IgD-negative memory B cell (primary cell): Measurements from ENCODE around the gene IRF8. TPM values are rescaled to one million over a fixed set of nuclear protein-coding genes. Genes with fewer than 3 reads are reported as not detected.

ENCODE experiments used
- H3K27ac Mint-ChIP-seq, 3 donors: one replicate each; pipeline ENCODE4 v1.8.0; 2020 to 2022; ENCODE audit warnings: mild to moderate bottlenecking in 3 of 3, mixed read lengths in 3 of 3, moderate library complexity in 1 of 3
- H3K27me3 Mint-ChIP-seq: one replicate; pipeline ENCODE4 v1.8.0; 2021; ENCODE audit warnings: mixed read lengths
- H3K36me3 Mint-ChIP-seq: one replicate; pipeline ENCODE4 v1.8.0; 2020; ENCODE audit warnings: mild to moderate bottlenecking, mixed read lengths
- H3K4me1 Mint-ChIP-seq, 3 donors: one replicate each; pipeline ENCODE4 v1.8.0; 2020 to 2022; ENCODE audit warnings: mixed read lengths in 3 of 3, mild to moderate bottlenecking in 1 of 3
- H3K4me3 Mint-ChIP-seq, 4 donors: one replicate each; pipeline ENCODE4 v1.8.0; 2020 to 2022; ENCODE audit warnings: mild to moderate bottlenecking in 4 of 4, mixed read lengths in 4 of 4, moderate library complexity in 3 of 4
- H3K9me3 Mint-ChIP-seq, 3 donors: one replicate each; pipeline ENCODE4 v1.8.0; 2020 to 2021; ENCODE audit warnings: mixed read lengths in 3 of 3, mild to moderate bottlenecking in 1 of 3
- polyA plus RNA-seq: library from polyadenylated mRNA; unstranded; fragments of 300-500 nt; fragmentation: Illumina TruSeq; gene quantifications from one replicate; pipeline ENCODE4 v1.2.3, GENCODE V29; 2021

Gene IRF8
- polyA plus RNA-seq, 1 donor from 2014 or later, result 718 TPM

DNA sequence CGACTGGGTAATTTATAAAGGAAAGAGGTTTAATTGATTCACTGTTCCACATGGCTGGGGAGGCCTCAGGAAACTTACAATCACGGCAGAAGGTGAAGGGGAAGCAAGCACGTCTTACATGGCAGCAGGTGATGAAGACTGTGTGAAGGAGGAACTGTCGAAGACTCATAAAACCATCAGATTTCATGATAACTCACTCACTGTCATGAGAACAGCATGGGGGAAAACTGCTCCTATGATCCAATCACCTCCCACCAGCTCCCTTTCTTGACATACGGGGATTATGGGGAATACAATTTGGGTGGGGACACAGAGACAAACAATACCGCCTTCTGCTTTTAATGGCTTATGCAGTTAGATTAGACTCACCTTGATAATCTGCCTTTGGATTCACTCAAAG lies 19.4 kb upstream of the IRF8 start:
- Mint-ChIP-seq H3K9me3 (no peaks in the 10 kb centered on the region), H3K27me3 (peaks cover 4% of the 10 kb centered on the region), H3K4me3 (peak overlapping the region in 1 of 4 donors; percentile 66), H3K36me3 (peaks cover 6% of the 10 kb centered on the region), H3K4me1 (peaks cover 11 to 15% (median 12%) of the 10 kb centered on the region in 3 donors), H3K27ac (no peak overlapping the region)

DNA sequence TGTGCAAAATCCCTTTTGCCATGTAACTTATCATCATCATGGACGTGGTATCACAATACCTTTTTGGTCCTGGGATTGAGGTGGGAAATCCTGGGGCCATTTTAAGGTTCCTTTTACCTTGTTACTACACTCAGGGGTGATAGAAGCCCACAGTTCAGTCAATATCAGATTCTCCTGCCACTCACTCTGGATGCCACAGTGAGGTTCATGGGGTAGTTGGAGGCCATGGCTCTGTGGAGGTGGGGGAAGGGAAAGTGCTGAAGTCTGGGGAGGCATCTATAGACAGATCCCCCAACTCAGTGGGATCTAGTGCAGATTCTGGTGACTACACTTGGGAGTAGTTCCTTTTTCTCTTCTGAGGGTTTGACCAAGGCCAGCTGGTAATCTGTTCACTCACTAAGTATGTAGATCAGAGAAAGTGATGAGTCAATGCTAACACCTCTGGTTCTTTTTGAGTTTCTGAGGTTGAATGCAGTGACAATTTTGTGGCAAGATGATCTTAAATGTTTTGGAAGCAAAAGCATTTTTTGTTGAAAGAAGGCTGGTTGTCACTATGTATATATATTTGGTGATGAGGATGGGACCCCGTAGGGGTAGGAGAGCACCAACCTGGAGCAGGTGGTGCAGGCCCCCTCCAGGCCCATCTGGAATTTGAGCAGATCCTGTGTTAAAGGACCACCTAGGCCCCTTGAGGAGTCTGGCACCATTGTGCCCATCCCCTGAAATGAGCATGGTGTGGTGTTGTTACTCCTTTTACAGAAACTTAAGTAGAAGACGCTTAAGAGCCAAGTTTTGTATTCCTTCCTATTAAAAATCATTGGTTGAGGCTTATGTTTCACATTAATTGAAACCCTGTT lies 18.8 kb upstream of the IRF8 start:
- peaks cover 6% of the 10 kb centered on the region for H3K36me3 Mint-ChIP-seq
- no peak overlapping the region for H3K4me3 Mint-ChIP-seq
- no peak overlapping the region for H3K27ac Mint-ChIP-seq
- H3K27me3 Mint-ChIP-seq, result peaks cover 4% of the 10 kb centered on the region
- no peaks in the 10 kb centered on the region for H3K9me3 Mint-ChIP-seq
- peaks cover 12 to 15% (median 12%) of the 10 kb centered on the region in 3 donors for H3K4me1 Mint-ChIP-seq

DNA sequence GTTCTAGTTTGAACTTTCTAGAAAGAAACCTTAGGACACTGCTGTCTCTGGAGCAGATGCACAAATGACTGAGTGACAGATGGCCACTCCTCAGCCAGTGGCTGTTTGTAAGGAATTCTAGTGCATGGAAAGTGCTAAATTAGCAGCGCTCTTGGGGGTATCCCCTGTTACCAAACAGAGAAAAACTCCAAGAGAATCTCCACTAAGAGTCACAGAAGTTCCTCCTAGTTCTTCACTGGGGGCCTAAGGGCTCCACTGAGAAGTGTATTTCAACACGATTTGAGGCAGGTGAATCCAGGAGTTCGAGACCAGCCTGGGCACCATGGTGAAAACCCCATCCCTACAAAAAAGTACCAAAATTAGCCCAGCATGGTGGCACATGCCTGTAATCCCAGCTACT lies 18.1 kb upstream of the IRF8 start:
- H3K27ac Mint-ChIP-seq, result no peak overlapping the region
- H3K36me3 Mint-ChIP-seq, result peaks cover 6% of the 10 kb centered on the region
- H3K4me1 Mint-ChIP-seq, result peaks cover 9 to 14% (median 13%) of the 10 kb centered on the region in 3 donors
- H3K4me3 Mint-ChIP-seq, result peak overlapping the region in 1 of 4 donors; percentile 72
- peaks cover 4% of the 10 kb centered on the region for H3K27me3 Mint-ChIP-seq
- no peaks in the 10 kb centered on the region for H3K9me3 Mint-ChIP-seq

DNA sequence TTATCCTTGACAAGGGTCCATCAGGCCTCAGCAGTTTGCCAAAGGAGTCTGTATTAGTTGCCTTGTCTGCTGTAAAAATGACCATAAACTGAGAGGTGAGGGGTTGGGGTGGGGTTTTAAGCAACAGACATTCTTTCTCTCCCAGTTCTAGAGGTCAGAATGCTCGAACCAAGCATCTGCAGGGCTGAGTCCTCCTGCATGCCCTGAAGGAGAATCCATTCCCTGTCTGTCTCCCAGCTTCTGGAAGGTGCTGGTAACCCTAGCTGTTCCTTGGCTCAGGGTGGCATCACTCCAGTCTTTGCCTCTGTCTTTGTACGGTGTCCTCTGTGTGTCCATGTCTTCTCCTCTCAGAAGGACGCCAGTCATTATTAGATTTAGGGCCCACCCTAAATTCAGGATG lies 17.5 kb upstream of the IRF8 start:
- peaks cover 6% of the 10 kb centered on the region for H3K36me3 Mint-ChIP-seq
- peaks cover 9 to 13% (median 11%) of the 10 kb centered on the region in 3 donors for H3K4me1 Mint-ChIP-seq
- no peaks in the 10 kb centered on the region for H3K9me3 Mint-ChIP-seq
- no peak overlapping the region for H3K4me3 Mint-ChIP-seq
- H3K27ac Mint-ChIP-seq, result no peak overlapping the region
- H3K27me3 Mint-ChIP-seq, result peaks cover 4% of the 10 kb centered on the region

DNA sequence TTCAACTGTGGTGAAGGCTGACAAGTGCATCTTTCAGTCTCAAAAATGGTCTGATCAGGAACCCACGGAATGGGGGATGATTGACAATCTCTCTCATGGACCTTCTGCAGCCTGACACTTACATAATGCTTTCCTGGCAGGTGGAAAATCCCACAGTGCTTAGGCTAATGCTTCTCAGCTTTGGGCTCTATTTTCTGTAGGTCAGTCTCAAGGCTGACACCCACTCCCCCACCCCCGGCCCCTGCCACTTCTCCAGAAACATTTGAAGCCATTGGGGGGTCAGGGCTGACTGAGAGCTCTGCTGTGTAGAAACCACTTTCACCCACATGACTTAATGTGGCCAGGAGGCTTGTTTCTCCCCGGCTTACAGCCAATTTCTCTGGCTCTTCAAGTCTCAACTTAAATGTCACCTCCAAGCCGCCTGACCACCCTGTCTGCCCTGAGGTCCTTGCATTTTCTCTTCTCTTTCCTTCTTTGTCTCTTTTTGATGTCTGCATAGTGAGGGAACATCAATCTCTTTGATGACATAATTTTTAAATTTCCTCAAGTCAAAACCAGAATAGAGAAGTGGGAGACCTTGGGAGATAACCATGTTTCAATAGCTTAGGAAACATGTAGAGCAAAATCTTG lies 16.7 kb upstream of the IRF8 start:
- Mint-ChIP-seq H3K4me1 (peaks cover 7 to 13% (median 11%) of the 10 kb centered on the region in 3 donors), H3K27ac (peak overlapping the region in 1 of 3 donors; percentile 2), H3K27me3 (peaks cover 4% of the 10 kb centered on the region), H3K9me3 (no peaks in the 10 kb centered on the region), H3K36me3 (peaks cover 4% of the 10 kb centered on the region), H3K4me3 (no peak overlapping the region)

DNA sequence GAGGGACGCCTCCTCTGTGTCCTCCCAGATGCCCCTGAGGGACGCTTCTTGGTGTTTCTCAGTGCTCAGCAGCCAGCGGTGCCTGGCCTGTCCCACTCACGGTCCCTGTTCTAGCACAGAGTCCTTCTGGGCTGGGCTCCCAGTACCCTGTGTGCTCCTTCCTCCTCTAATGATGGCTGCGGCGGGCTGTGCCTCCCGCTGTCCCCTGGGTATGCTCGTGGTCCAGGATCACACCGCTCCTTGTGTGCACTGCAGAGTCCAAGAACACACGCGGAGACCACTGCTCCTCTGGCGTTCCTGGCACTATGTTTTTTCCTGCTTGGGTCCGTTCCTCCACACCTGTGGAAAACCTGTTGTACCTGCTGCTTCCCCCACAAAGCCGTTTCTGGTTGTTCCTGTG lies 15.1 kb upstream of the IRF8 start:
- Mint-ChIP-seq H3K4me1 (peaks cover 12 to 22% (median 20%) of the 10 kb centered on the region in 3 donors), H3K4me3 (no peak overlapping the region), H3K27me3 (peaks cover 4% of the 10 kb centered on the region), H3K36me3 (peaks cover 7% of the 10 kb centered on the region), H3K27ac (peak overlapping the region in 1 of 3 donors; percentile 19), H3K9me3 (no peaks in the 10 kb centered on the region)

DNA sequence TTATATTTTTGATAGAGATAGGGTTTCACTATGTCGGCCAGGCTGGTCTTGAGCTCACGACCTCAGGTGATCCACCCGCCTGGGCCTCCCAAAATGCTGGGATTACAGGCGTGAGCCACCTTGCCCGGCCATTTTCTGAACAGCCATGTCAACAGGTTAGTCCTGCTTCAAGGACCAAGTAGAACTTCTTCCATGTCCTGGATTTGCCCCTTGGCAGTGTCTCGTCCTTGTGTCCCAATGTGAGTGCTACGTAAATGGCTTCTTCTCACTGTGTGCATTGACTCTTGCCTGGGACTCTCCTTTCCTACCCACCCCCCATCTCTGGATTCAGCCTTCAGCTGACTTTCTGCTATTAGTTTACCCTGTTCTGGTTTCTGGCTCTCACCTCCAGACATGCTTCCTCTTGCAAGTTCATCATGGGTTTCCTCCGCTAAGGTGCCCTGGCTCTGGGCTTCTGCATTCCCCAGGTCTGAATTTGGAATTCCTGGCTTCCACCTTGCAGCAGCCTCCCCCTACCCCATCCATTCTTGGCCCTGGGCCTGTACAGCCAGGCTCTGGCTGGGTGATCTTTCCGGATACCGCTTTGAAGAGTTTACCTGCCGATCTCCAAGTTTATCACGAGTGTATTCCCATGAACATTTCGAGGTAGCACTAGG lies 14.0 kb upstream of the IRF8 start:
- peak overlapping the region in 1 of 3 donors; percentile 36 for H3K27ac Mint-ChIP-seq
- no peaks in the 10 kb centered on the region for H3K9me3 Mint-ChIP-seq
- H3K4me3 Mint-ChIP-seq, result peak overlapping the region in 1 of 4 donors; percentile 71
- H3K4me1 Mint-ChIP-seq, result peaks cover 20 to 33% (median 26%) of the 10 kb centered on the region in 3 donors
- peaks cover 7% of the 10 kb centered on the region for H3K36me3 Mint-ChIP-seq
- peaks cover 4% of the 10 kb centered on the region for H3K27me3 Mint-ChIP-seq

DNA sequence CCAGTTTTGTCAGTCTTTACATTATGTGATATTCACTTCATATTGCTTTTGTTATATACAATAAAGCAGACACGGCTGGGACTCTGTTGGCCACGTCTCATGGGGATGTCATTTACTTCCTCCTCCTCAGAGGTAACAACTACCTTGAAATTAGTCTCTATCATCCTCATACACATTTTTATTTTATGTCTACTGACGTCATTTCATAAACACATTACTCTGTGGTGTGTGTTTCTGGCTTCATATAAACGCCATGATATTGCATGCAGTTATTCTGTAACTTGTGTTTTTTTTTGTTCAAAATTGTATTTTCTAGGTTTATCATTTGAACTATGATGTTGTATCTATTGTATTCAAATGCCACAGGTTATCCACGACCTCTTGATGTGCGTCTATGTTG lies 13.4 kb upstream of the IRF8 start:
- peaks cover 7% of the 10 kb centered on the region for H3K36me3 Mint-ChIP-seq
- H3K27ac Mint-ChIP-seq, result peak overlapping the region in 1 of 3 donors; percentile 36
- H3K27me3 Mint-ChIP-seq, result peaks cover 4% of the 10 kb centered on the region
- H3K9me3 Mint-ChIP-seq, result no peaks in the 10 kb centered on the region
- peak overlapping the region in 1 of 4 donors; percentile 29 for H3K4me3 Mint-ChIP-seq
- peaks cover 20 to 31% (median 26%) of the 10 kb centered on the region in 3 donors for H3K4me1 Mint-ChIP-seq

DNA sequence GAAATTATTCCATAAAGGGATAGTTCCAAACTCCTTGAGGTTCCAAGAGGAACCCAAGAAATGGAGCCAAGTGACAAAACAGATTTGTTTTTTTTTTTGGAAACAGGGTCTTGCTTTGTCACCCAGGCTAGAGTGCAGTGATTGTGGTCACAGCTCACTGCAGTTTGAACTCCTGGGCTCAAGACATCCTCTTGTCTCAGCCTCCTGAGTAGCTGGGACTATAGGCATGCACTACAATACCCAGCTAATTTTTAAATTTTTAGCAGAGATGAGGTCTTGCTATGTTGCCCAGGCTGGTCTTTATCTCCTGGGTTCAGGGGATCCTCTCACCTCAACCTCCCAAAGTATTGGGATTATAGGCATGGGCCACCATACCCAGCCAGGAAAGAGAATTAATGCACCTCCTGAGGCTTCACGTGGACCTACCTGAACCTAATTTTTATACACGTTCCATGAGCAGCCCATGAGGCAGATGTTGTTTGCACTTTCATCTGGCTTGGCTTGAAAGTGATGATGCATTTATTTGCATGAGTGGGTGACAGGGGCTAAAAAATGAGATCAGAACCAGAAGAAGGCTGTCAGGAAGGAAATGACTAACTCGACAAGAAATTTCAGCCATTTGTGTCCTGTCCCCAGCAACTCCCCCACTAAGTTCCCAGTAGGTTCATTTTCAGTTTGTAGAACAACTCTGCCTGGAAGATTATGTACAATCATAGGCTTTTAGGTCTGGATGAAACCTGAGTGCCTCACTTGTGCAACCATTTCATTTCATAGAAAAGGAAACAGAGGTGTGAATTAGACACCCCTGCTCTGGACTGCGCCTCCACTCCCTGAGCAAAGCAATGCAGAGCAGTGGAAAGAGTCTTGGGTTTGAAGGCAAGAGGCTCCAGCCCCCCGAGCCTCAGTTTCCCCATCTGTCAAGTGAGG lies 10.3 kb upstream of the IRF8 start:
- no peaks in the 10 kb centered on the region for H3K9me3 Mint-ChIP-seq
- peaks cover 14 to 28% (median 21%) of the 10 kb centered on the region in 3 donors for H3K4me1 Mint-ChIP-seq
- peaks cover under 1% of the 10 kb centered on the region for H3K27me3 Mint-ChIP-seq
- H3K27ac Mint-ChIP-seq, result peak overlapping the region; percentile 33 to 93 (median 81)
- H3K4me3 Mint-ChIP-seq, result peak overlapping the region; percentile 3 to 76 (median 23)
- H3K36me3 Mint-ChIP-seq, result peaks cover 3% of the 10 kb centered on the region

DNA sequence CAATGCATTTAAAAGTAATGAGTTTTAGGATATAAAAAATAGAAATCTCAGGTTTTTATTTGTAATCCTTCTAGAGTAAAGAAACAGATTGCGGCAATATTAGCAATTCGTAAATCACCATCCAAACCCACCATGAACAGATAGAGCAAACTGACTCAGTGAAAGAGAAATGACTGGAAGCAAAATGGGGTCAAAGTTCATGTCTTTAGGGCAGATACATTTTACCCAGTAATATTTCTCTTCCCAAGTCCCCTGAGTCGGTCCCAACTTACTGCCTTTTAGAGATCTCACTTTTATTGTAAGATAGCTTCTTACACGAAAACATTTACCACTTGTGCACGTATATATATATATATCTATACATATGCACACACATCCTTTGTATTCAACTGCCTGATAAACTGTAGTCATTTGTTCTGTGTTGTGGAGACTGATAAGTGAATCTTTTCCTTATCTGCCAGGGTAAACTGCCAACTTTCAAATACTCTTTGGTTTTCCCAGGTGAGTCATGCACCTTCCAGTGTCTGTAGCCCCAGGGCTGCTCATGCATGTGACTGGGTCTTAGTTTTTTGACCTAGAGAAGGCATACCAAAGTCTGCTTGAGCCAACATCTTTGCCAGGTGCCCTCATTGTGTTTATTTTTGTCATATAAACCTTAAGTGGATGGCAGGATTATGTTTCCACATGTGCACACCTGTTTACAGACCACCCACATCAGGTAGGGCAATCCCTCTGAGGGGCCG lies 7.8 kb upstream of the IRF8 start:
- no peak overlapping the region for H3K27ac Mint-ChIP-seq
- H3K4me1 Mint-ChIP-seq, result peaks cover 15 to 35% (median 32%) of the 10 kb centered on the region in 3 donors
- peaks cover 3% of the 10 kb centered on the region for H3K36me3 Mint-ChIP-seq
- H3K4me3 Mint-ChIP-seq, result peak overlapping the region in 1 of 4 donors; percentile 4
- no peaks in the 10 kb centered on the region for H3K9me3 Mint-ChIP-seq
- H3K27me3 Mint-ChIP-seq, result peaks cover 2% of the 10 kb centered on the region

DNA sequence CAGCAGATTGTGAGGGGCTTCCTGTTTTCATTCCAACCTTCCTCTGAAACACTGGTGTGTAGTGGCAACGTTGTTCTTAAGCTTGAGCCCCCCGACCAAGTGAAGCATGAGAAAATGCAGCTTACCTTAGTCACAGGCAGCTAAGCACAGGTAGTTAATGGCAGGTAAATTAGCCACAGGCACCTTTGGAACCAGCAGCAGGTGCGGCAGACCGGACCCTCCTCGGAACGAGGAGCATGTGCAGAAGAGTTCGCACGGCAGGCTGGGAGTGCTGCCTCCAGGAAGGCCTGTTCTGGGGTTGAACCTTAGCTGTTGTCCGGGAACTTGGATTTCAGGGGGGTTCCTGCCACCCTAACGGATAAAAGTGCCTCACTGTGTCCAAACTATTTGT lies 7.2 kb upstream of the IRF8 start:
- Mint-ChIP-seq H3K4me3 (no peak overlapping the region), H3K27ac (no peak overlapping the region), H3K36me3 (peaks cover 3% of the 10 kb centered on the region), H3K4me1 (peaks cover 15 to 35% (median 33%) of the 10 kb centered on the region in 3 donors), H3K9me3 (no peaks in the 10 kb centered on the region), H3K27me3 (peaks cover 2% of the 10 kb centered on the region)

DNA sequence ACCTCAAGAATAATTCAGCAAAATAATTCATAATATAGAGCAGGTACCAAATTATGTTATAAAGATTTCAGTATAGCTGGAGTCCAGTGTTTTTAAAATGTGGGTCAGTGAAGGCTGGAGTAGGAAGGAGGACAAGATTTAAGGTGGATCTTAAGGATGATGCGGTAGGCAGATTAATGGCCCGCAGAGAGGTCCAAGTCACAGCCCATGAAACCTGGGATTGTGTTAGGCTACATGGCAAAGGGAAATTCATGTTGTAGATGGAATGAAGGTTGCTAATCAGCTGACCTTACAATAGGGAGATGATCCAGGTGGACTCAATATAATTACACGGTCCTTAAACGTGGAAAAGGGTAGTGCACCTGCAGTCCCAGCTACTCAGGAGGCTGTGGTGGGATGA lies 6.2 kb upstream of the IRF8 start:
- H3K36me3 Mint-ChIP-seq, result peaks cover under 1% of the 10 kb centered on the region
- H3K27ac Mint-ChIP-seq, result no peak overlapping the region
- no peaks in the 10 kb centered on the region for H3K9me3 Mint-ChIP-seq
- H3K4me1 Mint-ChIP-seq, result peaks cover 21 to 37% (median 36%) of the 10 kb centered on the region in 3 donors
- H3K4me3 Mint-ChIP-seq, result peak overlapping the region in 1 of 4 donors; percentile 60
- peaks cover 2% of the 10 kb centered on the region for H3K27me3 Mint-ChIP-seq

DNA sequence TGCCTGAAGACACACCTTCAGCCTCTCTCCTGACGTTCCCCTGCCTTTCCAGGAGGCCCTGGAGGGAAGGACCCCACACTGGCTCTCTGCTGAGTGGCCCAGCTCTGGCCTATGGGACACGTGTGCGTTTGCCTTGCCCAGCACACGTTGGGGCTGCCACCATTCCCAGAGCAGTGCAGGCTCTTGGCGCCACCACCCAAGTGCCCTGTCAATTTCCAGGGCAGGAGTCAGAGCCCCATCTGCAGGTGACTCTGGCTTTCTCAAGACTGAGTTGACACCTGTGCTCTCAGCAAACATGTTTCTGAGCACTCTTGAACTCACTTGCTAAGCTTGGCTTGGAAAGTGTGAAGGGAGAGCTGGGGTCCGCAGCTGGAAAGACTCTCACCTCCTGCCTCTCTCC lies 4.7 kb upstream of the IRF8 start:
- peak overlapping the region in 1 of 4 donors; percentile 72 for H3K4me3 Mint-ChIP-seq
- H3K27ac Mint-ChIP-seq, result peak overlapping the region in 1 of 3 donors; percentile 19
- H3K36me3 Mint-ChIP-seq, result no peaks in the 10 kb centered on the region
- H3K9me3 Mint-ChIP-seq, result no peaks in the 10 kb centered on the region
- H3K27me3 Mint-ChIP-seq, result peaks cover 2% of the 10 kb centered on the region
- peaks cover 16 to 30% (median 26%) of the 10 kb centered on the region in 3 donors for H3K4me1 Mint-ChIP-seq
